H9 (cell line): ENCODE results near the gene JMJD8. TPM values are rescaled to one million over a fixed set of nuclear protein-coding genes. Genes with fewer than 3 reads are reported as not detected.
A peak's percentile ranks its signal among the peaks of the same experiment; 100 is the strongest.

Experiments used
- DNase-seq: peaks from one replicate; pipeline ENCODE4 v3.0.0-alpha.2; 2017
- H2AFZ ChIP-seq: one replicate; pipeline ENCODE4 v1.6.1; 2013; ENCODE audit warnings: mild to moderate bottlenecking, low read length, control low read depth, moderate library complexity
- H2AK5ac ChIP-seq: 2 replicates; pipeline ENCODE4 v1.6.1; 2013; ENCODE audit warnings: low read length, control low read depth, mixed read lengths; ENCODE audit not compliant: insufficient read length
- H2BK120ac ChIP-seq: one replicate; pipeline ENCODE4 v1.6.1; 2013; ENCODE audit warnings: low read depth, mild to moderate bottlenecking, low read length, control low read depth, inconsistent platforms; ENCODE audit not compliant: poor library complexity, severe bottlenecking
- H2BK12ac ChIP-seq: 2 replicates; pipeline ENCODE4 v1.6.1; 2013; ENCODE audit warnings: low read length, control low read depth, mixed read lengths, low read depth; ENCODE audit not compliant: insufficient read length
- H2BK15ac ChIP-seq: 2 replicates; pipeline ENCODE4 v1.6.1; 2013; ENCODE audit warnings: low read depth, low read length, control low read depth
- H2BK20ac ChIP-seq: one replicate; pipeline ENCODE4 v1.6.1; 2013; ENCODE audit warnings: low read depth, mild to moderate bottlenecking, low read length, control low read depth, inconsistent platforms; ENCODE audit not compliant: poor library complexity, severe bottlenecking
- H2BK5ac ChIP-seq: 2 replicates; pipeline ENCODE4 v1.6.1; 2013; ENCODE audit warnings: low read length, control low read depth, mixed read lengths; ENCODE audit not compliant: insufficient read length
- H3K14ac ChIP-seq: 2 replicates; pipeline ENCODE4 v1.6.1; 2013; ENCODE audit warnings: low read length, control low read depth; ENCODE audit not compliant: insufficient read depth
- H3K18ac ChIP-seq: 2 replicates; pipeline ENCODE4 v1.6.1; 2013; ENCODE audit warnings: low read depth, mild to moderate bottlenecking, mixed read lengths, low read length, control low read depth; ENCODE audit not compliant: insufficient read length
- H3K23ac ChIP-seq: 2 replicates; pipeline ENCODE4 v1.6.1; 2013; ENCODE audit warnings: low read length, control low read depth, mixed read lengths, low read depth; ENCODE audit not compliant: insufficient read length
- H3K23me2 ChIP-seq: 2 replicates; pipeline ENCODE4 v1.6.1; 2013; ENCODE audit warnings: low read depth, mild to moderate bottlenecking, mixed read lengths, low read length, control low read depth; ENCODE audit not compliant: insufficient read length, poor library complexity, severe bottlenecking
- H3K27ac ChIP-seq: 2 replicates; pipeline ENCODE4 v1.5.1; 2013; ENCODE audit warnings: low read length, control low read depth, mixed read lengths, low read depth; ENCODE audit not compliant: insufficient read length
- H3K27me3 ChIP-seq: 2 replicates; pipeline ENCODE4 v1.6.1; 2013; ENCODE audit warnings: low read length, control low read depth, inconsistent platforms; ENCODE audit not compliant: insufficient read depth
- H3K4ac ChIP-seq: 2 replicates; pipeline ENCODE4 v1.6.1; 2013; ENCODE audit warnings: low read depth, mild to moderate bottlenecking, control low read depth, inconsistent platforms, low read length, moderate library complexity
- H3K4me1 ChIP-seq: 2 replicates; pipeline ENCODE4 v1.6.1; 2013; ENCODE audit warnings: low read length, control low read depth, inconsistent platforms; ENCODE audit not compliant: insufficient read depth
- H3K4me2 ChIP-seq: 2 replicates; pipeline ENCODE4 v1.6.1; 2013; ENCODE audit warnings: low read length, control low read depth, mixed read lengths; ENCODE audit not compliant: insufficient read length, insufficient read depth
- H3K56ac ChIP-seq: 2 replicates; pipeline ENCODE4 v1.6.1; 2013; ENCODE audit warnings: low read depth, mild to moderate bottlenecking, mixed read lengths, low read length, control low read depth; ENCODE audit not compliant: insufficient read length
- H3K79me1 ChIP-seq: 2 replicates; pipeline ENCODE4 v1.6.1; 2013; ENCODE audit warnings: low read depth, mild to moderate bottlenecking, moderate library complexity, low read length, control low read depth, inconsistent platforms; ENCODE audit not compliant: insufficient read depth, poor library complexity, severe bottlenecking
- H3K79me2 ChIP-seq: 2 replicates; pipeline ENCODE4 v1.6.1; 2013; ENCODE audit warnings: low read length, control low read depth, inconsistent platforms; ENCODE audit not compliant: insufficient read depth
- H3K9ac ChIP-seq: 2 replicates; pipeline ENCODE4 v1.6.1; 2013; ENCODE audit warnings: low read length, control low read depth, mixed read lengths; ENCODE audit not compliant: insufficient read length; ENCODE audit errors: extremely low read depth
- H3K9me3 ChIP-seq: one replicate; pipeline ENCODE4 v1.6.1; 2013; ENCODE audit warnings: low read depth, low read length, inconsistent platforms; ENCODE audit not compliant: control insufficient read depth
- H3T11ph ChIP-seq: one replicate; pipeline ENCODE4 v1.6.1; 2013; ENCODE audit warnings: mild to moderate bottlenecking, low read length, control low read depth, inconsistent platforms
- H4K20me1 ChIP-seq: one replicate; pipeline ENCODE4 v1.6.1; 2013; ENCODE audit not compliant: control insufficient read depth, insufficient read length, insufficient read depth
- H4K5ac ChIP-seq: 2 replicates; pipeline ENCODE4 v1.6.1; 2013; ENCODE audit warnings: low read depth, mild to moderate bottlenecking, mixed read lengths, low read length, control low read depth; ENCODE audit not compliant: insufficient read length
- H4K8ac ChIP-seq: replicated peaks from 2 replicates; pipeline ENCODE4 v1.6.1; 2013; ENCODE audit warnings: low read length, control low read depth, mixed read lengths, low read depth; ENCODE audit not compliant: insufficient read length
- H4K91ac ChIP-seq: 2 replicates; pipeline ENCODE4 v1.6.1; 2013; ENCODE audit warnings: low read depth, mild to moderate bottlenecking, moderate library complexity, mixed read lengths, low read length, control low read depth; ENCODE audit not compliant: insufficient read length
- H3K27ac Mint-ChIP-seq, 3 experiments: 2 replicates in 2 of 3; 3 replicates in 1 of 3; pipeline ENCODE4 v1.8.0; 2020 to 2021; ENCODE audit warnings: mixed read lengths in 3 of 3, mild to moderate bottlenecking in 1 of 3, moderate library complexity in 1 of 3
- H3K27me3 Mint-ChIP-seq: 2 replicates; pipeline ENCODE4 v1.8.0; 2021; ENCODE audit warnings: low read depth, mild to moderate bottlenecking, moderate library complexity, mixed read lengths
- H3K36me3 Mint-ChIP-seq, 3 experiments: 2 replicates in 2 of 3; 3 replicates in 1 of 3; pipeline ENCODE4 v1.8.0; 2020 to 2021; ENCODE audit warnings: low read depth in 3 of 3, mixed read lengths in 3 of 3; ENCODE audit not compliant: insufficient read depth in 1 of 3
- H3K4me1 Mint-ChIP-seq, 2 experiments: 2 replicates each; pipeline ENCODE4 v1.8.0; 2020; ENCODE audit warnings: mixed read lengths in 2 of 2
- H3K4me3 Mint-ChIP-seq, 2 experiments: 2 replicates in 1 of 2; 3 replicates in 1 of 2; pipeline ENCODE4 v1.8.0; 2020 to 2021; ENCODE audit warnings: mild to moderate bottlenecking in 2 of 2, mixed read lengths in 2 of 2, moderate library complexity in 1 of 2
- H3K9me3 Mint-ChIP-seq, 2 experiments: 2 replicates in 1 of 2; 3 replicates in 1 of 2; pipeline ENCODE4 v1.8.0; 2020; ENCODE audit warnings: mild to moderate bottlenecking in 2 of 2, mixed read lengths in 2 of 2, moderate library complexity in 1 of 2
- WGBS: extraction: QIAGEN DNeasy Blood & Tissue Kit; methylation state at CpG from one replicate; pipeline ENCODE4 v1.1.7; 2013; ENCODE audit warnings: missing lambda C conversion rate, low lambda C conversion rate, mixed read lengths; ENCODE audit not compliant: insufficient read length; ENCODE audit errors: extremely low coverage; 5-methylcytosine and 5-hydroxymethylcytosine counted together
- total RNA-seq: library from RNA; stranded (reverse); gene quantifications from 2 replicates; pipeline ENCODE4 v1.2.1, GENCODE V29; 2021
- TF ChIP-seq, protein P1 (sequence below): fragments of 200-600 bp; sonication (generic); conservative IDR thresholded peaks from 3 replicates; pipeline ENCODE4 v1.8.0; 2021; ENCODE audit warnings: antibody characterized with exemption, mild to moderate bottlenecking

Gene JMJD8
- total RNA-seq, 1 experiment from 2014 or later: 52.7 TPM

DNA sequence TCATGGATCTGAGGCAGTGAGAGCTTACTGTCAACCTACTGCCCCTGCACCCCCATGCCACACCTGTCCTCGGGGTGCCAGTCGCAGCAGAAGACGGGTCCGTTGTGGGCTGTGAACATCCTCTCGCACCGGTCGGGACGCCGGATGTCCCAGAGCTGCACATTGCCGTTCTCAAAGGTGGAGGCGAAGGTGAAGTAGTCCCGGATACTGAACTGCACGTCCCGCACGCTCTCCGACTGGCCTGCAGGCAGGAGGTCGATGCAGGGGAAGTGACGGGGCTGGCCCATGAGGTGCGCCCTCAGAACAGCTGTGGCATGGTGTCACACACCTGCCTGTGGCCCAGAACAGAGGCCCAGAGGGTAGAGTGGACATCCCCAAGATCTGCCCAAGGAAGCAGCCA lies 3.4 kb upstream of the JMJD8 start:
- Histone ChIP-seq H2AFZ (no peak overlapping the region), H3K9ac (no peak overlapping the region), H3T11ph (no peak overlapping the region), H4K20me1 (no peaks in the 10 kb centered on the region), H4K91ac (no peak overlapping the region), H3K23me2 (peaks cover 14% of the 10 kb centered on the region), H3K18ac (no peak overlapping the region), H3K4ac (no peak overlapping the region), H3K79me1 (no peaks in the 10 kb centered on the region), H3K27ac (no peak overlapping the region), H2BK12ac (no peak overlapping the region), H3K23ac (no peak overlapping the region), H3K4me2 (no peak overlapping the region), H2BK120ac (no peak overlapping the region), H2AK5ac (no peak overlapping the region), H2BK15ac (no peak overlapping the region), H4K5ac (no peak overlapping the region), H2BK20ac (no peak overlapping the region), H3K14ac (no peak overlapping the region), H3K9me3 (no peaks in the 10 kb centered on the region), H2BK5ac (no peak overlapping the region), H4K8ac (no peak overlapping the region), H3K27me3 (peaks cover 8% of the 10 kb centered on the region; the same call in 1 of the 2 replicates), H3K79me2 (no peaks in the 10 kb centered on the region), H3K56ac (no peak overlapping the region), H3K4me1 (no peaks in the 10 kb centered on the region)
- Mint-ChIP-seq H3K27me3 (peaks cover 19% of the 10 kb centered on the region), H3K4me3 (peak overlapping the region in 1 of 2 experiments; percentile 20; a peak in 1 of 5 replicates), H3K9me3 (no peaks in the 10 kb centered on the region; a peak in 1 of 5 replicates), H3K36me3 (peaks cover 4 to 30% (median 29%) of the 10 kb centered on the region in 3 experiments; a peak in 6 of 7 replicates), H3K4me1 (peaks cover 8 to 15% of the 10 kb centered on the region in 2 experiments), H3K27ac (no peak overlapping the region)
- DNase-seq: no peak
- no CpG with 5 or more reads among the region's 19 CpGs for WGBS
- TF ChIP-seq, protein P1, sequence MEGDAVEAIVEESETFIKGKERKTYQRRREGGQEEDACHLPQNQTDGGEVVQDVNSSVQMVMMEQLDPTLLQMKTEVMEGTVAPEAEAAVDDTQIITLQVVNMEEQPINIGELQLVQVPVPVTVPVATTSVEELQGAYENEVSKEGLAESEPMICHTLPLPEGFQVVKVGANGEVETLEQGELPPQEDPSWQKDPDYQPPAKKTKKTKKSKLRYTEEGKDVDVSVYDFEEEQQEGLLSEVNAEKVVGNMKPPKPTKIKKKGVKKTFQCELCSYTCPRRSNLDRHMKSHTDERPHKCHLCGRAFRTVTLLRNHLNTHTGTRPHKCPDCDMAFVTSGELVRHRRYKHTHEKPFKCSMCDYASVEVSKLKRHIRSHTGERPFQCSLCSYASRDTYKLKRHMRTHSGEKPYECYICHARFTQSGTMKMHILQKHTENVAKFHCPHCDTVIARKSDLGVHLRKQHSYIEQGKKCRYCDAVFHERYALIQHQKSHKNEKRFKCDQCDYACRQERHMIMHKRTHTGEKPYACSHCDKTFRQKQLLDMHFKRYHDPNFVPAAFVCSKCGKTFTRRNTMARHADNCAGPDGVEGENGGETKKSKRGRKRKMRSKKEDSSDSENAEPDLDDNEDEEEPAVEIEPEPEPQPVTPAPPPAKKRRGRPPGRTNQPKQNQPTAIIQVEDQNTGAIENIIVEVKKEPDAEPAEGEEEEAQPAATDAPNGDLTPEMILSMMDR: no peak
